ENCODE data around the gene SSTR3.
A peak's percentile ranks its signal among the peaks of the same experiment; 100 is the strongest.

SSTR3 gene

DNA sequence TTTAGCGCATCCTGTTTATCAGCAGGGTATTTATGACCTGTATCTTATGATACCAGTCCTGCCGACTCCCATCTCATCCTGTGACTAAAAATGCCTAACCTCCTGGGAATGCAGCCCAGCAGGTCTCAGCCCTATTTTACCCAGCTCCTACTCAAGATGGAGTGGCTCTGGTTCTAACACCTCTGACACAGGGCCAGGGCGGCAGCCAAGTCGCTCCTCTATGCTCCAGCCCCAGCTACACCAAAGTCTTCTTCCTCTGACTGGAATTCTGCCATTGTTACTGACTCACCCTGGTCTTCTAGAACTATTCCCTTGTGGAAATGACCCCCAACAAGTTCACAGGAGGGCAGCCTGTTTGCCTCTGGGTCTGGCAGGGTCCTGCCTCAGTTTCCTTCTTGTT, 16.4 kb downstream of the SSTR3 start:
- no peak for DNase-seq

DNA sequence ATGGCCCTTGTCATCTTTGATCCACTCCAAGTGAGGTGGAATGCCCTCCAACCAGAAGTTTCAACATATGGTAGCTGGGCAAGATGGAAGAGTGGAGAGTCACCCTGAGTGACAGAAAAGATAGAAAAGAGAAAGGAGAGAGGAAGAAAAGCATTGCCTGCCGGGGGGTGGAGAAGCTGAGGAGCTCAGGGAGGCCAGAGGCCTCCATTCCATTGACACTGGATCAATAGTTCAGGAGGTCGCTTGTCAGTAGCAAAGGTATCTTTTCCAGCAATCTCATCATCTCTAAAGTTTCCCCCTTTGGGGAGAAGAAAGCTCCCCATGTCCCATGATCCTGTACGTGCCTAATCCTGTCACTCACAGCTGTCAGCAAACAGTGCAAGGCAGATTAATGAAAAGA, 17.5 kb downstream of the SSTR3 start:
- no peak for DNase-seq

GRCh38 chr22:37193629-37194191, 18.6 kb downstream of the SSTR3 start:
- peak; percentile 81 to 86 (median 84) for DNase-seq

DNA sequence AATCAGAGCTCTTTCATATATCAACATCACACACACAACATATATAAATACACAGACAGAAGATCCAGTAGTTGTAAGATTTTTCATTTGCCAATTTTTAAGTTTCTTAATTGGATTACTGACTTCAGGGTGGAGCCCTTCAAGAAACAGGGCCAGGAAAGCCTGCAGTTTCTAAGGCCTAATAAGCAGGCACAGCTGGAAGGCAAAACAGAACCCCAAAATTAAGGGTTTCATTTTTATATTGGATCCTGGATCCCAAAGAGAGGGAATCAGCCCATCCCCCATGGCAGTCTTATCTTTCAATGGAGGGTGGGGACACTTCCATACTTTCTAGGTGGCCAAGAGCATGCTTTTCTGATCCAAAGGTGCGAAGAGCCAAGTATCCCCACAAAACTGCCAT, 19.5 kb downstream of the SSTR3 start:
- no peak for DNase-seq

- DNase-seq, result no peak
These were observed 20.1 kb downstream of the SSTR3 start for GRCh38 chr22:37192204-37192603.

GRCh38 chr22:37190262-37190780, 22.0 kb downstream of the SSTR3 start:
- no peak for DNase-seq

- DNase-seq, result no peak
These were observed 23.3 kb downstream of the SSTR3 start for GRCh38 chr22:37188901-37189466.

DNA sequence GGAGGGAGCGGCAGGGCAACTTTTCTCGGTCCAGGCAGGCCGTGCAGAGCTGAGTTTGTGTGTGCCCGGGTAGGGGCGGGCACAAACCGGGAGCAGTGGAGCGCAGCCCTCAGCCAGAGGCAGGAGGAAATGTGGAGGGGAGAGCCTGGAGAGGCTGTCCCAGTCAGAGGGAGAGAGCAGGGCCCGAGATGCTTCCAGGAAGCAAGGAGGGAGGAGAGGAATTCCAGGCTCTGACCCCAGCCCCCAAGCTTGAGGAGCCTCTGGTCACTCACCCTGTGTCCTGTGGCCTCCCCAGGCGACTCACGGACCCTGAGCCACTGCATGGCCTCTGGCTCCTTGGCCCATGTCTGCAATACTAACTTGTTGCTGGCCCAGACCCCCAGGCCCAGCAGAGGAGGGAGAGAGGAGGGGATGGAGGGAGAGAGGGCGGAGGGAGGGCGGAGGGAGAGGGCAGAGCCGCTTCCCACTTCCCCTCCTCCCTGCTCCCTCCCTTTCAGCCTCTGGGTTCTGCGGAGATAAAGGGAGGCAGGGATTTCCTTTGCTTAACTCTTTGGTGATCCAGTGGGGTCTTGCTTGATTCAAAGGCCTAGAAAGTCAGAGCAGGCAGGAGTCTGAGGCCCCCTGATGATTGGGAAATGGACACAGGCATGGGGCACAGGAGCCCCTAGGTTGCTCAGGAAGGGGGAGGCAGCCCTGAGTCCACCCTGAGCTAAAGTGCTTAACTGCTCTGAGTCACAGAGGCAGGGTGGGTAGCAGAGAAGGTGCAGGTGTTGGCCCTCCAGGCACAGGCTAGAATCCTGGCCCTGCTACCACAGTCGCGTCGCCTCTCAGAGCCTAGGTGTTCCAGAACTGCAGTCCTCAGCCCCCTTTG, 24.2 kb downstream of the SSTR3 start, which contains the start of gene C1QTNF6:
Gene C1QTNF6, minus strand, starts transcription at position 357 of the 871 bp plus-strand sequence. Its CDS starts 34 bp downstream, at position 323.
- no peak for DNase-seq

DNA sequence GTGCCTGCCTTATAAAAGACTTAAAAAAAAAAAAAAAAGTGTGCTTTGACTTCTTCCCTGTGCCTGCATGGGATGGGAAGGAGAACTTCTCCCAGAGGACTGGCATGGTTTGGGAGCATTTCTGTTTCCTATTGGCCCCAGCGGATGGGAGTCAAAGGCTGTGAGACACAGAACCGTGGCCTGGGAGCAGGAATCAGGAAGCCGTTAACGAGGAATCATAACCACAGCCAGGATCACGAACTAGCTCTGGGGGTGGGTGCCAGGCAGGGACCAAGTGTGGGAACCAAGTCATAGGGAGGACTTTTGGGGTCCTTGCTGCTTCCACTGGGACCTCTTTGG, 24.8 kb downstream of the SSTR3 start:
- no peak for DNase-seq

DNA sequence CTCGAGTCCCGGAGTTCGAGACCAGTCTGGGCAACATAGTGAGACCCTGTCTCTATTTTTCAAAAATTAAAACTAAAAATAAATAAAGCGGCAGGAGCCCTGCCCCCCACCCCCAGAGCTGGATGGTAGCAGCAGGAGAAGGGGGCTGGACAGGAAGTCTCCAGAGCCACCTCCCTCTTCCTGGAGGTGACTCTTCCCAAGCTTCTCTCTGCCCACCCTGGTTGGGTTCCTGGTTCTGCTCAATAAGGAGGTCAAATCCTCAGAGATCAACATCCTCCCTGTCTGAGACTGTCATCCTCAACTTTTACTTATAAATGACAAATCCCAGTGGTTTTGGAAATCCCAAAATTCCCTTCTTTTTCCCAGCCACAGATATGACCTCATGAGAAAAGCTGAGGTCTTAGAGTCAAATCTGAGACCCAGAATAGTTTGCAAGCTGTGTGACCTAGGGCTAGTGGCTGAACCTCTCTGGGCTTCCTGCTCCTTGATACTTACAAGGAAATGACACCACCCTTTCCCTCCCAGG, 25.2 kb downstream of the SSTR3 start:
- no peak for DNase-seq

- DNase-seq, result peak; percentile 45 to 56 (median 51)
These were observed 25.9 kb downstream of the SSTR3 start for GRCh38 chr22:37186228-37186996.

GRCh38 chr22:37185646-37186227, 26.5 kb downstream of the SSTR3 start:
- no peak for DNase-seq

DNA sequence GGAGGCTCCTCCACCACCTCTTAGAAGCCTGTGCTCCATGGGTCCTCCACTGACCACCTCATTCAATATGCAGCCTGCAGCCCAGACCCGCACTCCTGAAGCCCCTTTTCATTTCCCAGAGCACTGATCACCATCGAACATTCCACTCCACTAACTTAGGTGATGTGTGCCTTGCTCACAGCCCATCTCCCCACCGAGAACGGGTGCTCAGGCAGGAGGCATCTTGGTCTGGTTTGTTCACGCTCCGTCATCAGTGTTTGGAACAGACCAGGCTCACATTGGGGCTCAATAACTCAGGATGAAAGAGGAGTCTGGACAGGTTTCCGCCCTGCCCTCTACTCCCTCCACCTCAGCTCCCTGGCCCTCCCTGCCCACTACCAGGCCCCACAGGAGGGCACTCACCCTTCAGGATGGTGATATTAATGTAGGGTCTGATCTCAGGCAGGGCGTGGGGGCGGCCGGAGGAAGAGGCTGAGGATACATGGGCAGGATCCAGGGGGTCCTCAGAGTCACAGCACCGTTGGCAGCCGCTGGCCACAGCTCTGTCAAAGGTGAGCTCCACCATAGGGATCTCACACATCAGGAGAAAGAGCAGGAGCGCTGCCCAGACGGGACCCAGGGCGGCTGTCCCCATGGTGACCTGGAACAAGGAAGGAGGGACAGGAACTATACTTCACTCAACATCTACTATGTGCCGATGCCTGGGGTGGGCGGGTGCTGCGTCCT, 27.3 kb downstream of the SSTR3 start:
- DNase-seq, result no peak

- DNase-seq, result no peak
These were observed 27.9 kb downstream of the SSTR3 start for GRCh38 chr22:37184380-37184755.

DNA sequence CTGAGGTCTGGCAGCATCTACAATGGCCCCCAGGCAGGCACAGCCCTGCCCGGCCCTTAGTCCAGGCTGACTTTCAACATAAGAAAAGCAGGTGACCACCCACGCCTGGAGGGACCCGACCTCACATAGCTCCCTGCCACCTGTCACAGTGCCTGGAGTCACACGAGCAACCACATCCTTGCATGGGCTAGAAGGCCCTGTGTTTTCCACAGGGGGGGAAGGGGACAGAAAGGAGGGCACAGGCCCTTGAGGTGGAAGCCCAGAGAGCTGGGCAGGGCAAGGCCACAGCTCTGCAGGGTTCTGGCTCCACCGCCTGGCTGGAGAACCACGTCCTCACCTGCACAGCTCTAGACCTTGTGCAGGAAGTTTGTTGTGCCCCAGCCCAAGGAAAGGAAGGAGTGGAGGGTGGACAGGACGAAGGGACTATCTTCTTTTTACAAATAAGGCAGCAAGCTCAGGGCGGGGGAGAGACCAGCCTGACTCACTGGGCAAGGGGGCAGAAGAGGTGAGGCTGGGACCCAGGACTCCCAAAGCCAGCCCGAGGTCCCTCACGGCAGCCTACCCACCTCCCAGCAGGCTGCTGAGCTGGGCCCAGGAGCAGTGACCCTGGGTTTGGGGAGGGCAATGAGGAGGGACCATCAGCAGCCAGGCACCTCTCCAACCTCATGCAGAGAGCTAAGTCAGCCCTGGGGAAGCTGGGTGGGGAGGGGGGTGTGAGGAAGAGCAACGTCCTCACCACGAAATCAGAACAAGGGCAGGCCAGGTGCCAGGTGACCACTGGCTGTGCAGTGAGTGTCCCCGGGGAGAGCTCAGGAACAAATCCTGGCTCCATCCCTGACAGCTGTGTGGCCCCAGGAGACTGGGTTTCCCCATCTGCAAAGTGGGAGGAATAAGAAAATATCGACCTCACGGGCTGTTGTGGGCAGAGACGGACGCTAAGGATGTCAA, 28.6 kb downstream of the SSTR3 start:
- no peak for DNase-seq

DNA sequence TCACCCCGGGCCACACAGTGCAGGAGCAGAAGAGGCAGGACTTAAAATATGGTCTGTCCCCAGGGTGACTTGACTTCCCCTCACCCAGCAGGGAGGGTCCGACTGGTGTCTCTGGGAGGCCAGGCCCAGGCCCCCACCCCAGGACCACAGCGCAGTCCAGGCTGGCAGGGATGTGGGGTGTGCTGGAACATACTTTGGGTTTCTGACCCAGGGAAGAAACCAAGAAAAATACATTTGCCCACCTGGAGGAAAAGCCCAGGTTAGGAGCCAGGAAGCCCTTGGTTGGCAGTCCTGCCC, 29.4 kb downstream of the SSTR3 start:
- DNase-seq, result no peak

DNA sequence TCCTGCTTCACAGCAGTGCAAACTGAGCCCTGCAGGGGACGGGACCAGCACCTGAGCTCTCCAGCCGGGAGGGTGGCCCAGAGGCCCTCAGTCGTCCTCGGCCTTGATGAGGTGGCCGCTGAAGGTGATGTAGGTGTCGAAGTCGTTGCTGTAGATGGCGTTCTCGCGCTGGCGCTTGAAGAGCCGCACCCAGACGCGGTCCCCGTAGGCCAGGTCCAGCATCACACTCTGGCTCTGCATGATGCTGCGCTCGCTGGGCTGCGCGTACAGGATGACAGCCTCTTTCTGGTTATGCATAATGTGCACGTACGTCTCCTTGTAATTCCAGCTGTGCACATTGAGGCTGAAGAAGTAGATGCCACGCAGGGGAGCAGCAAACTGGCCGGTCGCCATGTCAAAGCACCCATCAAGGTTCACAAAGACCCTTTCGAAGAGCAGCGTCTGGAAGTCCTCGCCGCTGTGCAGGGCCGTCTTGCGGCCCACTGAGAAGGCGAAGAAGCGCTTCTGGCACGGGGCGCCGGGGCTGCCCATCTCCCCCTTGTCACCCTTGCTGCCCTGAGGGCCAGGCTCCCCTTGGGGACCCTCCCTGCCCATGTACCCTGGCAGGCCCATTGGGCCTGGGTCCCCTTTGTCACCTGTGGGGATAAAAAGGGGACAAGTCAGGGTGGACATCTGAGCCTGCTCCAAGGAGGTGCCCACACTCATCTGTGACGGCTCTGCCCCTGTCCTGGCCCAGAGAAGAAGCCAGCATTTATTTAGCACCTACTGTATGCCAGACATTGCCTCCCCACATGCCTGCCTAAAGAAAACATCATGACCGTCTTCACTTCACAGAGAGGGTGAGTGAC, 30.0 kb downstream of the SSTR3 start:
- no peak for DNase-seq

GRCh38 chr22:37181681-37182080, 30.6 kb downstream of the SSTR3 start:
- DNase-seq, result no peak

- no peak for DNase-seq
These were observed 31.6 kb downstream of the SSTR3 start for GRCh38 chr22:37180531-37181231.
